HepG2 (cell line): ENCODE results near the gene RAC3. TPM values are rescaled to one million over a fixed set of nuclear protein-coding genes. Genes with fewer than 3 reads are reported as not detected.

Experiments
- CEBPZ ChIP-seq: IDR thresholded peaks from 2 replicates; pipeline ENCODE4 v1.6.1; 2012; ENCODE audit warnings: low read length, improper control_type of control experiment
- CTCF ChIP-seq: sonication (generic); formaldehyde crosslinking; IDR thresholded peaks from 2 replicates; pipeline ENCODE4 v1.5.0; 2020; ENCODE audit warnings: mild to moderate bottlenecking, missing genetic modification reagents, moderate library complexity
- ETV6 ChIP-seq: sonication (generic); formaldehyde crosslinking; conservative IDR thresholded peaks from 2 replicates; pipeline ENCODE4 v1.4.0; 2020; ENCODE audit warnings: missing genetic modification reagents
- GPN1 ChIP-seq: sonication (generic); formaldehyde crosslinking; IDR thresholded peaks from 2 replicates; pipeline ENCODE4 v1.5.1; 2020; ENCODE audit warnings: missing genetic modification reagents, borderline replicate concordance
- GTF3A ChIP-seq: sonication (generic); formaldehyde crosslinking; conservative IDR thresholded peaks from 2 replicates; pipeline ENCODE4 v1.4.0; 2020; ENCODE audit warnings: mild to moderate bottlenecking, missing genetic modification reagents
- NR2F6 ChIP-seq, 2 experiments: IDR thresholded peaks; 2 replicates each; pipeline ENCODE4 v1.6.1; 2016; ENCODE audit warnings: antibody characterized with exemption in 1 of 2, mild to moderate bottlenecking in 1 of 2
- PCBP1 ChIP-seq: fragments of 200-400 bp; formaldehyde crosslinking; IDR thresholded peaks from 2 replicates; pipeline ENCODE4 v1.6.1; 2017; ENCODE audit warnings: mild to moderate bottlenecking, low read depth, low read length, borderline replicate concordance
- POGK ChIP-seq: sonication (generic); formaldehyde crosslinking; conservative IDR thresholded peaks from 2 replicates; pipeline ENCODE4 v1.8.0; 2022; ENCODE audit warnings: mild to moderate bottlenecking, moderate library complexity, missing genetic modification reagents
- RBAK ChIP-seq: sonication (generic); formaldehyde crosslinking; IDR thresholded peaks from 2 replicates; pipeline ENCODE4 v1.5.1; 2020; ENCODE audit warnings: mild to moderate bottlenecking, missing genetic modification reagents
- SIX4 ChIP-seq: sonication (generic); formaldehyde crosslinking; IDR thresholded peaks from 2 replicates; pipeline ENCODE4 v1.4.0; 2020; ENCODE audit warnings: missing genetic modification reagents
- SMAD9 ChIP-seq: sonication (generic); formaldehyde crosslinking; IDR thresholded peaks from 2 replicates; pipeline ENCODE4 v1.5.1; 2020; ENCODE audit warnings: mild to moderate bottlenecking, missing genetic modification reagents
- SMC3 ChIP-seq: IDR thresholded peaks from 2 replicates; pipeline ENCODE4 v1.6.1; 2011; ENCODE audit warnings: low read length, improper control_type of control experiment
- TEAD3 ChIP-seq: optimal IDR thresholded peaks from 2 replicates; pipeline ENCODE3; 2016; ENCODE audit warnings: borderline replicate concordance
- TFE3 ChIP-seq: IDR thresholded peaks from 2 replicates; pipeline ENCODE4 v1.6.1; 2016
- XBP1 ChIP-seq: sonication (generic); formaldehyde crosslinking; IDR thresholded peaks from 2 replicates; pipeline ENCODE4 v1.5.0; 2020; ENCODE audit warnings: missing genetic modification reagents
- ZNF513 ChIP-seq: sonication (generic); formaldehyde crosslinking; conservative IDR thresholded peaks from 2 replicates; pipeline ENCODE4 v1.5.0; 2020; ENCODE audit warnings: missing genetic modification reagents
- ZNF550 ChIP-seq: sonication (generic); formaldehyde crosslinking; IDR thresholded peaks from 2 replicates; pipeline ENCODE4 v1.4.0; 2020; ENCODE audit warnings: mild to moderate bottlenecking, missing genetic modification reagents, borderline replicate concordance
- ZNF672 ChIP-seq: sonication (generic); formaldehyde crosslinking; IDR thresholded peaks from 2 replicates; pipeline ENCODE4 v1.8.1; 2022; ENCODE audit warnings: missing genetic modification reagents
- polyA plus RNA-seq, 8 experiments: library from polyadenylated mRNA; depleted of rRNA in 3 of 8; stranded (reverse) in 7 of 8; unstranded in 1 of 8; fragments of >200 nt; fragmentation: Illumina TruSeq in 4 of 8; extraction: Trizol in 4 of 8; gene quantifications; 2 replicates each; pipeline versions ENCODE4 v1.2.1 to v1.2.3, GENCODE V29; 2011 to 2016; ENCODE audit warnings: low read depth in 4 of 8, missing spikeins in 1 of 8, mixed read lengths in 1 of 8; ENCODE audit not compliant: insufficient read depth in 1 of 8
- total RNA-seq, 5 experiments: library from RNA; depleted of rRNA; stranded (reverse); fragments of >200 nt; fragmentation: Illumina TruSeq; extraction: Trizol; gene quantifications; 2 replicates each; pipeline ENCODE4 v1.2.3, GENCODE V29; 2016; ENCODE audit warnings: low read depth in 1 of 5

Gene RAC3
- total and polyA plus RNA-seq, 2 of the 13 experiments (the other 11 are each of a cell fraction or from before 2014, with no cell fraction given), result 10.5 to 21.3 TPM

- TF ChIP-seq ETV6 (CRISPR knock-in tag), result no peak
- peak; percentile 53 for TF ChIP-seq CTCF (CRISPR knock-in tag)
- no peak for TF ChIP-seq SMAD9 (CRISPR knock-in tag)
- TF ChIP-seq ZNF550 (CRISPR knock-in tag), result 0 out of 2 replicates have a peak, but pooled peaks have one; percentile 11
- TF ChIP-seq TFE3, result peak; percentile 68; the same call in 1 of the 2 replicates
- peak; percentile 51; the same call in 1 of the 2 replicates for TF ChIP-seq NR2F6 (IDR thresholded peaks at IDR 0.05)
- TF ChIP-seq NR2F6 (CRISPR knock-in tag; IDR thresholded peaks at IDR 0.05), result peak; percentile 48; the same call in 1 of the 2 replicates
- TF ChIP-seq CEBPZ, result no peak
- no peak for TF ChIP-seq GPN1 (CRISPR knock-in tag)
- TF ChIP-seq TEAD3, result peak; percentile 4
- TF ChIP-seq ZNF672 (CRISPR knock-in tag), result no peak
- peak; percentile 46; the same call in 1 of the 2 replicates for TF ChIP-seq GTF3A (CRISPR knock-in tag)
- TF ChIP-seq PCBP1, result 0 out of 2 replicates have a peak, but pooled peaks have one; percentile 33
- peak; percentile 17; the same call in 1 of the 2 replicates for TF ChIP-seq POGK (CRISPR knock-in tag)
- no peak for TF ChIP-seq ZNF513 (CRISPR knock-in tag)
- no peak for TF ChIP-seq SIX4 (CRISPR knock-in tag)
- TF ChIP-seq XBP1 (CRISPR knock-in tag), result no peak
- peak; percentile 69; the same call in 1 of the 2 replicates for TF ChIP-seq RBAK
- no peak for TF ChIP-seq SMC3
These were observed 25.5 kb downstream of the RAC3 start (continued) for GRCh38 chr17:82056729-82057621.
